Small intestine (tissue), 7 donors: Measurements from ENCODE around the gene ERCC4. TPM values are rescaled to one million over a fixed set of nuclear protein-coding genes. Genes with fewer than 3 reads are reported as not detected.
A peak's percentile ranks its signal among the peaks of the same experiment; 100 is the strongest.

Source experiments
- DNase-seq, 2 donors: peaks; one replicate each; pipeline versions ENCODE4 v3.0.0 to v3.0.0-alpha.2; 2013
- FAIRE-seq: peaks from 2 replicates; lab custom pipeline; 2012; peaks lifted over from hg19 to GRCh38; lab: Jason Lieb, UNC
- H3K27ac ChIP-seq, 3 donors: one replicate each; pipeline ENCODE4 v1.5.1; 2013; ENCODE audit warnings: low read length in 2 of 3, mild to moderate bottlenecking in 2 of 3, control low read depth in 1 of 3, inconsistent platforms in 1 of 3, low read depth in 1 of 3, moderate library complexity in 1 of 3
- H3K27me3 ChIP-seq, 3 donors: one replicate each; pipeline ENCODE4 v1.6.1; 2013; ENCODE audit warnings: low read length in 3 of 3, inconsistent platforms in 1 of 3; ENCODE audit not compliant: control insufficient read depth in 3 of 3, insufficient read depth in 3 of 3
- H3K36me3 ChIP-seq, 3 donors: one replicate each; pipeline ENCODE4 v1.6.1; 2013; ENCODE audit warnings: low read length in 3 of 3, inconsistent platforms in 1 of 3, low read depth in 1 of 3, mild to moderate bottlenecking in 1 of 3, moderate library complexity in 1 of 3; ENCODE audit not compliant: control insufficient read depth in 3 of 3, insufficient read depth in 2 of 3
- H3K4me1 ChIP-seq, 3 donors: one replicate each; pipeline ENCODE4 v1.6.1; 2013; ENCODE audit warnings: low read length in 2 of 3, inconsistent platforms in 1 of 3, low read depth in 1 of 3, mild to moderate bottlenecking in 1 of 3, moderate library complexity in 1 of 3; ENCODE audit not compliant: control insufficient read depth in 3 of 3, insufficient read depth in 2 of 3
- H3K4me3 ChIP-seq, 3 donors: one replicate each; pipeline ENCODE4 v1.5.1; 2013; ENCODE audit warnings: low read length in 3 of 3, control low read depth in 1 of 3, inconsistent platforms in 1 of 3, low read depth in 1 of 3, mild to moderate bottlenecking in 1 of 3, moderate library complexity in 1 of 3
- H3K9me3 ChIP-seq, 2 donors: one replicate each; pipeline ENCODE4 v1.6.1; 2013; ENCODE audit warnings: low read depth in 1 of 2, low read length in 1 of 2; ENCODE audit not compliant: control insufficient read depth in 2 of 2, insufficient read depth in 1 of 2
- WGBS, 3 donors: extraction: QIAGEN DNeasy Blood & Tissue Kit; methylation state at CpG; one replicate each; pipeline ENCODE4 v1.1.7; 2013; 5-methylcytosine and 5-hydroxymethylcytosine counted together
- polyA plus RNA-seq, 4 donors: library from polyadenylated mRNA; stranded (reverse) in 3 of 4; unstranded in 1 of 4; fragments of 200-250 nt in 3 of 4; fragments of 120-200 nt in 1 of 4; gene quantifications; one replicate each; pipeline versions ENCODE4 v1.2.1 to v1.2.3, GENCODE V29; 2013
- donor health status: healthy with polysubstance abuse.
- donor health status: control.
- donor health status: control.
- donor health status: Bipolar disorder and iron deficiency.
- donor health status: healthy.

ERCC4 gene
- polyA plus RNA-seq, 4 donors = 0.67 to 4.9 (median 1.4) TPM

DNA sequence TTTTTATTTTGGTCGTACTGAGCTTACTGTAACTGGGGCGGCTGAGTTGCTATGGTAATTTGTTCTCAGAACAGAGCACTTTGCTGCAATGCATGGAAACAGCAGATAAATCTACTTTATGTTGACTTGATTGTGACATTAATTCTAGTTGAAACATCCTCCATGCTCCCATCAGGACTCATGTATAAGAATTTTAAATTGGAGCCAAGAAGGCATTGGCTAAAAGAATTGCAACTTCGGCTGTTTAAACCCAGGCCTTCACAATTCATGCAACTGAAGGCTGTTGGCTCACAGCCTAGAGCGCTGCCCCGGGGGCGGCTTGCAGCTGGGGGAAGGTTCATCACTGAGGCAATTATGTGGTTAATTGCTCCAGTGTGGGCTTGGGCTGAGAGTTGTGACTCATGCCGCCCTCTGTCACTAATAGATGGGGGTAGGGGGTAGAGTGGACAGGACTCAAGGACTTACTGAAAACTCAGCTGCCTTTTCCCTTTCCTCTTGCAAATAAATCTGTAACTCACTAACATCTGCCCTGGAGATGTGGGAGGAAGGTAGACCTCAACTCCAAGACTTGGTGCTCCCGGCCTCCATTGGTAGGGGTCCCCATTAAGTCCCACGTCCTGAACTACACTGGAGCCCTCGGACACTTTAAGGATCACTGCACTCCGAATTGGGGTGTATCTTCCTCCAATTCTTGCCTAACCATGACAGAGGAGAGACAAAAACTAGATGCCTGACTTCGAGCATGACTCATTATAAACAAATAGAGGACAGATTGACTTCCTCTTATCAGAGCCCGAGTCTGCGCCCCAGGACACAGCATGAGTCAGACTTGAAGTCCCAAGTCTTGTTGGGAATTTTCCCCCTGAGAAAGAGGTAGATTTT is 37.5 kb downstream of the ERCC4 start:
- H3K27me3 ChIP-seq = no peaks in the 10 kb centered on the region
- H3K4me1 ChIP-seq = peaks cover 0 to 12% (median 8%) of the 10 kb centered on the region in 3 donors
- no peaks in the 10 kb centered on the region for H3K9me3 ChIP-seq
- peak; percentile 81 to 90 for DNase-seq
- 2 to 11% (median 7%) methylated on average over 14 of the region's 14 CpGs for WGBS, 3 donors
- no peak for FAIRE-seq
- peak overlapping the region in 1 of 3 donors; percentile 23 for H3K4me3 ChIP-seq
- peak overlapping the region; percentile 35 to 85 (median 84) for H3K27ac ChIP-seq
- H3K36me3 ChIP-seq = no peaks in the 10 kb centered on the region

DNA sequence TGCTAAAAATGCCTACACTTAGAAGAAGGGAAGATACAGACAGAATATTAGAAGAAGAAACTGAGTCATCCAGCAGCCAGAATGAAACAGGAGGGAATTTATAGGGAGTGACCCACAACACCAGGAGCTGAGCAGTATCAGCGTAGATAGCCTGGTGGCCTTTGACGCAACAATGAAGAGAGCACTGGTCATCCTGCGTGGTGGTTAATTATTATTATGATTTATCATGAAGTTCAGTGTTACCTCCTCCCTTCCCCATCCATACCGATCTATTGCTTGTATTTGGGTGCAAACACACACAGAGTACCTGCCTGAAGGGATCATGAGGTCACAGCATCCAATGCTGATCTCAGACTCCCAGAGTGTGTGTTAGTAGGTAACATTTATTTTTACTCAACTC is 38.5 kb downstream of the ERCC4 start:
- Histone ChIP-seq H3K4me3 (no peak overlapping the region), H3K36me3 (no peaks in the 10 kb centered on the region), H3K27me3 (no peaks in the 10 kb centered on the region), H3K4me1 (peaks cover 0 to 12% (median 8%) of the 10 kb centered on the region in 3 donors), H3K27ac (peak overlapping the region in 1 of 3 donors; percentile 84), H3K9me3 (no peaks in the 10 kb centered on the region)
- FAIRE-seq (no peak), DNase-seq (peak; percentile 37 to 65)
- WGBS, 3 donors = 43 to 85% (median 77%) methylated on average over 4 of the region's 4 CpGs

- Histone ChIP-seq H3K4me3 (no peak overlapping the region), H3K4me1 (peaks cover 0 to 12% (median 8%) of the 10 kb centered on the region in 3 donors), H3K36me3 (no peaks in the 10 kb centered on the region), H3K27me3 (no peaks in the 10 kb centered on the region), H3K9me3 (no peaks in the 10 kb centered on the region), H3K27ac (peak overlapping the region in 1 of 3 donors; percentile 18)
- 88 to 94% (median 90%) methylated on average over 8 of the region's 8 CpGs for WGBS, 3 donors
- no peak for FAIRE-seq
- DNase-seq = no peak
Observed at GRCh38 chr16:13959626-13960025, 39.7 kb downstream of the ERCC4 start.

GRCh38 chr16:13961099-13961811 is 41.3 kb downstream of the ERCC4 start:
- FAIRE-seq (no peak), DNase-seq (peak; percentile 70 to 74)
- no peaks in the 10 kb centered on the region for H3K36me3 ChIP-seq
- H3K4me3 ChIP-seq = no peak overlapping the region
- H3K4me1 ChIP-seq = peaks cover 0 to 12% (median 8%) of the 10 kb centered on the region in 3 donors
- H3K27me3 ChIP-seq = no peaks in the 10 kb centered on the region
- H3K9me3 ChIP-seq = no peaks in the 10 kb centered on the region
- H3K27ac ChIP-seq = peak overlapping the region in 2 of 3 donors; percentile 50 to 51
- 60 to 63% (median 63%) methylated on average over 8 of the region's 8 CpGs for WGBS, 3 donors

DNA sequence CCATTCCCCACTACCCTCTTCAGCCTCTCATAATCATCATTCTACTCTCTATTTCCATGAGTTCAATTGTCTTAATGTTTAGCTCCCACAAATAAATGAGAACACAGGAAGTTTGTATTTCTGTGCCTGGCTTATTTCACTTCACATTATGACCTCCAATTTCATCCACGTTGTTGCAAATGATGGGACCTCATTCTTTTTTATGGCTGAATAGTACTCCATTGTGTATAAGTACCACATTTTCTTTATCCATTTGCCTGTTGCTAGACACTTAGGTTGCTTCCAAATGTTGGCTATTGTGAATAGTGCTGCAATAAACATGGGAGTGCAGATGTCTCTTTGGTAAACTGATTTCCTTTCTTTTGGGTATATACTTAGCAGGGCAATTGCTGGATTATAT is 42.3 kb downstream of the ERCC4 start:
- H3K4me1 ChIP-seq = peaks cover 0 to 7% (median 5%) of the 10 kb centered on the region in 3 donors
- H3K27ac ChIP-seq = no peak overlapping the region
- no peaks in the 10 kb centered on the region for H3K36me3 ChIP-seq
- FAIRE-seq (no peak), DNase-seq (no peak)
- no peaks in the 10 kb centered on the region for H3K9me3 ChIP-seq
- no peak overlapping the region for H3K4me3 ChIP-seq
- WGBS, 3 donors = 84 to 93% (median 84%) methylated on average over 1 of the region's 1 CpG
- H3K27me3 ChIP-seq = no peaks in the 10 kb centered on the region

DNA sequence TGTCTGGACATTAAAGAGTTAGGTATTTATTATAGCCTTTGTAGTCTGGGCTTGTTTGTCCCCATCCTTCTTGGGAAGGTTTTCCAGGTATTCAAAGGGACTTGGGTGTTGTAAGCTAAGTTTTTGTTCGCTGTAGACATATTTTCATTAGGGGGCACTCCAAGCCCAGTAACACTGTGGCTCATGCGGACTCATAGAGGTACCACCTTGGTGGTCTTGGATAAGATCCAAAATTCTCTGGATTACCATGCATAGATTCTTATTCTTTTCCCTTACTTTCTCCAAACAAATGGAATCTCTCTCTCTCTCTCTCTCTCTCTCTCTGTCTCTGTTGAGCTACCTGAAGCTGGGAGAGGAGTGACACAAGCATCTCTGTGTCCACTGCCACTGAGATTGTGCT is 48.9 kb downstream of the ERCC4 start:
- H3K27ac ChIP-seq = no peak overlapping the region
- H3K36me3 ChIP-seq = no peaks in the 10 kb centered on the region
- 82 to 86% (median 86%) methylated on average over 2 of the region's 2 CpGs for WGBS, 3 donors
- H3K27me3 ChIP-seq = no peaks in the 10 kb centered on the region
- DNase-seq (no peak), FAIRE-seq (no peak)
- H3K9me3 ChIP-seq = peaks cover 0 to 6% of the 10 kb centered on the region in 2 donors
- H3K4me1 ChIP-seq = no peaks in the 10 kb centered on the region
- H3K4me3 ChIP-seq = no peak overlapping the region

DNA sequence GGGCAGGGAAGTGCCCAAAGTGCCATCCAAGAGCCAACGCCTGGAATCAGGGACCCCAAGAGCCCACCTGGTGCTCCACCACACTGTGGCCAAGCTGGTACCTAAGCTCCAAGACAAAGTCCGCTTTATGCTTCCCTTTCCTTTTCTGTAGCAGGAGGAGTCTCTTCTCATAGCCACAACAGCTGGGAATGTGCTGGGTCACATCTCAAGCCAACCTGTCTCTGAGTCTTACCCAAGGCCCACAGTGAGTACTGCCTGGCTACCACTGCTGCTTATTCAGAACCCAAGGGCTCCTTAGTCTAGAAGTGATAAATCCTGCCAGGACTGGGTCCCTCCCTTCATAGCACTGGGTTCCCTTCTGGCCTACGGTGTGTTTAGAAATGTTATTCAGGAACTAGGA is 49.8 kb downstream of the ERCC4 start:
- no peak for FAIRE-seq
- Histone ChIP-seq H3K27me3 (no peaks in the 10 kb centered on the region), H3K4me1 (no peaks in the 10 kb centered on the region), H3K27ac (no peak overlapping the region), H3K9me3 (peaks cover 0 to 6% of the 10 kb centered on the region in 2 donors), H3K4me3 (no peak overlapping the region), H3K36me3 (no peaks in the 10 kb centered on the region)
- DNase-seq = no peak
- WGBS, 3 donors = 95 to 96% (median 95%) methylated on average over 3 of the region's 3 CpGs

DNA sequence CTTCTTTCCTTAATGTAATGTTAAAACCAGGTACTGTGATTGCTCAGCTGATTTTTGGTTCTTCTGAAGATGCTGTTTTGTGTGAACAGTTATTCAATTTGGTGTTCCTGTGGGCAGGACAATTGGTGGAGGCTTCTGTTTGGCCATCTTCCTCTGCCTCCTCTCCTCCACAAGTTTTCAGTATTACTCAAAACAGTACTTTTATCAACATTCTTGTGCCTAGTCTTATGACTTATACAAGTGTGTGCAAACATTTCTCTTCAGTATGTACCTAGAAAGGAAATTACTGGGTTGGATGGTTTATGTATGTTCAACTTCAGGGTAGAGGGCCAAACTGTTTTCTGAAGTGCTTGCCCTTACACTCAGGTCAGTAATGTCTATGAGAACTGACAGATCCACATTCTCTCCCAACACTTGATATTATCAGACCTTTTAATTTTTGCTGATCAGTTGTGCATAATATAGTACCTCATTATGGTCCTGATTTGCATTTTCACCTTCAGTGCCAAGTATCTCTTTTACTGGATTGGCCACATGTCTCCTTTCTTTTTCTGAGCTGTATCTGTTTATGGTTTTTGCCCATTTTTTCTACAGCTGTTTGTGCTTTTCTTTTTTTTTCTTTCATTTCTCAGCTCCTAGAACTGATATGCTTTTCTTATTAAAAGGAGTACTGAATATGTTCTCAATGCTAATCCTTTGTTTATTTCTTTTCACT is 50.9 kb downstream of the ERCC4 start:
- no peaks in the 10 kb centered on the region for H3K4me1 ChIP-seq
- DNase-seq = no peak
- FAIRE-seq = no peak
- H3K27ac ChIP-seq = no peak overlapping the region
- H3K4me3 ChIP-seq = no peak overlapping the region
- H3K9me3 ChIP-seq = peaks cover 0 to 6% of the 10 kb centered on the region in 2 donors
- H3K27me3 ChIP-seq = no peaks in the 10 kb centered on the region
- H3K36me3 ChIP-seq = no peaks in the 10 kb centered on the region
